IMR-90 (cell line): ENCODE data around the gene COX6A1. TPM values are rescaled to one million over a fixed set of nuclear protein-coding genes. Genes with fewer than 3 reads are reported as not detected.

Source experiments
- ATAC-seq: fragments of 200-7000 bp; cut with Tn5 transposase; 2 replicates; pipeline ENCODE4 v1.9.1; 2020; ENCODE audit warnings: low read depth, mild to moderate bottlenecking, moderate library complexity
- BruUV-seq: library from RNA; stranded (reverse); fragments of 400-500 nt; replicated peaks from 2 replicates; lab custom pipeline; 2021; lab: Mats Ljungman, UMichigan
- CTCF ChIA-PET: fragments of 300-600 bp; formaldehyde crosslinking; extraction: SDS; loops from one replicate; lab custom pipeline; 2021; ENCODE audit warnings: antibody characterized with exemption; lab: Yijun Ruan, JAX
- POLR2A ChIA-PET: fragments of 300-600 bp; sonication (Branson Sonifier 250); formaldehyde crosslinking; loops from one replicate; lab custom pipeline; 2022; ENCODE audit warnings: antibody characterized with exemption; ENCODE audit not compliant: unreplicated experiment; lab: Charles Lee
- DNase-seq: peaks from one replicate; pipeline ENCODE4 v3.0.0; 2013
- H2AFZ ChIP-seq: replicated peaks from 2 replicates; pipeline ENCODE3; 2013; ENCODE audit warnings: low read length, mild to moderate bottlenecking; ENCODE audit not compliant: poor library complexity
- H2AK5ac ChIP-seq: 2 replicates; pipeline ENCODE4 v1.6.1; 2013; ENCODE audit warnings: low read depth, low read length, inconsistent platforms
- H2AK9ac ChIP-seq: replicated peaks from 2 replicates; pipeline ENCODE3; 2013; ENCODE audit warnings: mild to moderate bottlenecking, low read depth, low read length, moderate library complexity; ENCODE audit not compliant: poor library complexity
- H2BK120ac ChIP-seq: 2 replicates; pipeline ENCODE4 v1.6.1; 2013; ENCODE audit warnings: low read depth, low read length, inconsistent platforms
- H2BK15ac ChIP-seq: 3 replicates; pipeline ENCODE4 v1.6.1; 2013; ENCODE audit warnings: low read depth, low read length, inconsistent platforms
- H2BK20ac ChIP-seq: 2 replicates; pipeline ENCODE4 v1.6.1; 2013; ENCODE audit warnings: low read depth, mild to moderate bottlenecking, inconsistent platforms, low read length, moderate library complexity
- H2BK5ac ChIP-seq: 2 replicates; pipeline ENCODE4 v1.6.1; 2013; ENCODE audit warnings: mild to moderate bottlenecking, low read depth, low read length, inconsistent platforms; ENCODE audit not compliant: poor library complexity, severe bottlenecking
- H3K14ac ChIP-seq: replicated peaks from 2 replicates; pipeline ENCODE4 v1.6.1; 2013; ENCODE audit warnings: low read depth, low read length, inconsistent platforms
- H3K18ac ChIP-seq: 2 replicates; pipeline ENCODE4 v1.6.1; 2013; ENCODE audit warnings: low read depth, low read length, control low read depth
- H3K23ac ChIP-seq: 2 replicates; pipeline ENCODE4 v1.6.1; 2013; ENCODE audit warnings: low read depth, low read length, inconsistent platforms
- H3K27ac ChIP-seq: 2 replicates; pipeline ENCODE4 v1.5.1; 2013; ENCODE audit warnings: mild to moderate bottlenecking, control low read depth, low read length; ENCODE audit not compliant: insufficient read depth
- H3K27me3 ChIP-seq: 2 replicates; pipeline ENCODE4 v1.6.1; 2013; ENCODE audit warnings: low read length; ENCODE audit not compliant: control insufficient read depth, insufficient read depth
- H3K36me3 ChIP-seq: 2 replicates; pipeline ENCODE4 v1.6.1; 2013; ENCODE audit warnings: low read length, mixed read lengths; ENCODE audit not compliant: control insufficient read depth, insufficient read depth
- H3K4ac ChIP-seq: 2 replicates; pipeline ENCODE4 v1.6.1; 2013; ENCODE audit warnings: low read depth, low read length, inconsistent platforms
- H3K4me1 ChIP-seq: 2 replicates; pipeline ENCODE4 v1.6.1; 2013; ENCODE audit warnings: low read length, mixed read lengths; ENCODE audit not compliant: control insufficient read depth, insufficient read depth
- H3K4me2 ChIP-seq: 2 replicates; pipeline ENCODE4 v1.6.1; 2013; ENCODE audit warnings: low read depth, mild to moderate bottlenecking, control low read depth, low read length, moderate library complexity
- H3K4me3 ChIP-seq: 2 replicates; pipeline ENCODE4 v1.5.1; 2013; ENCODE audit warnings: low read depth, mild to moderate bottlenecking, control low read depth, low read length, moderate library complexity; ENCODE audit not compliant: insufficient read depth
- H3K56ac ChIP-seq: 2 replicates; pipeline ENCODE4 v1.6.1; 2013; ENCODE audit warnings: low read length, inconsistent platforms; ENCODE audit not compliant: insufficient read depth; ENCODE audit errors: extremely low read depth
- H3K79me1 ChIP-seq, 2 experiments: 2 replicates each; pipeline ENCODE4 v1.6.1; 2013; ENCODE audit warnings: low read length in 2 of 2, inconsistent platforms in 1 of 2, low read depth in 1 of 2
- H3K9ac ChIP-seq: 2 replicates; pipeline ENCODE4 v1.6.1; 2013; ENCODE audit warnings: low read depth, low read length, control low read depth
- H3K9me1 ChIP-seq: 2 replicates; pipeline ENCODE4 v1.6.1; 2013; ENCODE audit warnings: low read length, inconsistent platforms; ENCODE audit not compliant: insufficient read depth
- H3K9me3 ChIP-seq: 2 replicates; pipeline ENCODE4 v1.6.1; 2013; ENCODE audit warnings: low read length; ENCODE audit not compliant: control insufficient read depth, insufficient read depth
- H4K20me1 ChIP-seq: 2 replicates; pipeline ENCODE4 v1.6.1; 2013; ENCODE audit warnings: low read length, inconsistent platforms; ENCODE audit not compliant: insufficient read depth
- H4K5ac ChIP-seq: 2 replicates; pipeline ENCODE4 v1.6.1; 2013; ENCODE audit warnings: mild to moderate bottlenecking, low read depth, low read length, control low read depth
- H4K8ac ChIP-seq, 2 experiments: 2 replicates each; pipeline ENCODE4 v1.6.1; 2013; ENCODE audit warnings: low read depth in 2 of 2, low read length in 2 of 2, control low read depth in 1 of 2, inconsistent platforms in 1 of 2
- H4K91ac ChIP-seq: 2 replicates; pipeline ENCODE4 v1.6.1; 2013; ENCODE audit warnings: low read depth, low read length, inconsistent platforms; ENCODE audit not compliant: insufficient read depth
- CTCF ChIP-seq: conservative IDR thresholded peaks from 2 replicates; pipeline ENCODE4 v1.5.1; 2012; ENCODE audit warnings: mild to moderate bottlenecking, low read depth, low read length, improper control_type of control experiment
- WGBS, 2 experiments: methylation state at CpG; one replicate each; pipeline versions ENCODE4 v1.1.5 to v1.1.7; 2013; ENCODE audit warnings: missing lambda C conversion rate in 2 of 2; ENCODE audit not compliant: insufficient read length in 1 of 2; ENCODE audit errors: extremely low coverage in 2 of 2; 5-methylcytosine and 5-hydroxymethylcytosine counted together
- dilution Hi-C: fragments of 300-500 bp; cut with HindIII; formaldehyde crosslinking; loops from one replicate; pipeline ENCODE4 v1.14.3; 2018; ENCODE audit warnings: low sequenced_read_pairs; ENCODE audit not compliant: unreplicated experiment
- in situ Hi-C: fragments of 300-500 bp; cut with MboI; formaldehyde crosslinking; loops from 3 replicates; pipeline ENCODE4 v1.14.3; 2019; ENCODE audit warnings: low sequenced_read_pairs, inconsistent platforms, mixed read lengths
- intact Hi-C: fragments of 100-400 bp; cut with micrococcal nuclease; formaldehyde crosslinking; loops from 2 replicates; pipeline ENCODE4 v1.10.0; 2022
- polyA plus RNA-seq, 3 experiments: library from polyadenylated mRNA; depleted of rRNA; stranded (reverse); fragments of >200 nt; gene quantifications; 2 replicates each; pipeline ENCODE4 v1.2.3, GENCODE V29; 2012; ENCODE audit warnings: low replicate concordance in 1 of 3
- total RNA-seq: library from RNA; depleted of rRNA; stranded (reverse); fragments of >200 nt; gene quantifications from 2 replicates; pipeline ENCODE4 v1.2.3, GENCODE V29; 2012

COX6A1 gene
- total and polyA plus RNA-seq, 2 of the 4 experiments (the other 2 are of a cell fraction) = 396 to 541 TPM

GRCh38 chr12:120463712-120464111 is 25.8 kb downstream of the COX6A1 start:
- Histone ChIP-seq H3K27ac (no peak overlapping the region), H3K4me1 (no peaks in the 10 kb centered on the region; the same call in 1 of the 2 replicates), H3K27me3 (no peaks in the 10 kb centered on the region), H2BK120ac (no peak overlapping the region), H4K20me1 (peaks cover 53% of the 10 kb centered on the region), H3K4me3 (no peak overlapping the region), H2AK5ac (no peak overlapping the region), H2BK15ac (no peak overlapping the region), H3K14ac (no peak overlapping the region), H2BK5ac (no peak overlapping the region), H3K9me3 (no peaks in the 10 kb centered on the region), H3K23ac (no peak overlapping the region), H4K91ac (no peak overlapping the region), H4K5ac (no peak overlapping the region), H3K56ac (no peak overlapping the region), H2AK9ac (no peak overlapping the region), H3K4me2 (no peak overlapping the region), H3K36me3 (peaks cover 58% of the 10 kb centered on the region), H2AFZ (no peak overlapping the region), H3K18ac (no peak overlapping the region), H3K9ac (no peak overlapping the region), H4K8ac (no peak overlapping the region), H3K9me1 (no peaks in the 10 kb centered on the region), H2BK20ac (no peak overlapping the region), H3K4ac (no peak overlapping the region), H3K79me1 (peaks cover 31 to 62% of the 10 kb centered on the region in 2 experiments)
- no peak for TF ChIP-seq CTCF
- in situ Hi-C loops (no loop called here), dilution Hi-C loops (no loop called here), intact Hi-C loops (no loop called here)
- ATAC-seq (no peak), DNase-seq (no peak)
- BruUV-seq = no TSS peak
- POLR2A ChIA-PET = interaction anchor here (0.6 to 1.0 kb wide), 2 partner anchors 122 to 172 kb away, joined by 3 to 4 read pairs; partner anchors contain the start of gene RNU4-2
- WGBS, 2 experiments = 100% methylated on average over 1 of the region's 5 CpGs; no CpG with 5 or more reads in 1 of the 2 experiments
- CTCF ChIA-PET = no interaction called here
